H7 (cell line): ENCODE measurements around the gene TPPP2. TPM values are rescaled to one million over a fixed set of nuclear protein-coding genes. Genes with fewer than 3 reads are reported as not detected.

ENCODE experiments used
- total RNA-seq: library from RNA; depleted of rRNA; stranded (reverse); fragments of >200 nt; shearing (Covaris generic); gene quantifications from 2 replicates; pipeline ENCODE4 v1.2.3, GENCODE V29; 2014; rRNA removed

The TPPP2 gene
- total RNA-seq, 1 experiment from 2014 or later, result not detected

Other genes with a start within 250 kb of the TPPP2 start
- gene RNASE6, start 248.9 kb upstream of the TPPP2 start, total RNA-seq, result 0.66 and 0.92 TPM in 2 replicates
- gene RNASE1, start 227.4 kb upstream of the TPPP2 start, total RNA-seq, result 72.7 and 124 TPM in 2 replicates
- not detected in 2 replicates for gene RNASE3, start 138.8 kb upstream of the TPPP2 start, total RNA-seq
- not detected in 2 replicates for gene RNASE2, start 74.7 kb upstream of the TPPP2 start, total RNA-seq
- gene METTL17, start 40.2 kb upstream of the TPPP2 start, total RNA-seq, result 109 and 131 TPM in 2 replicates
- 0.17 TPM in 1 of 2 replicates, not detected in the other for gene SLC39A2, start 30.9 kb upstream of the TPPP2 start, total RNA-seq
- 21.5 and 33.5 TPM in 2 replicates for gene NDRG2, start 5.2 kb upstream of the TPPP2 start, total RNA-seq
- gene RNASE13, start 4.6 kb downstream of the TPPP2 start, total RNA-seq, result not detected in 2 replicates
- not detected in 2 replicates for gene RNASE7, start 12.1 kb downstream of the TPPP2 start, total RNA-seq
- not detected in 2 replicates for gene RNASE8, start 27.6 kb downstream of the TPPP2 start, total RNA-seq
- 63.9 and 82.1 TPM in 2 replicates for gene ARHGEF40, start 40.1 kb downstream of the TPPP2 start, total RNA-seq
- gene ZNF219, start 68.4 kb downstream of the TPPP2 start, total RNA-seq, result 71.2 and 90.3 TPM in 2 replicates
- 0.31 and 0.78 TPM in 2 replicates for gene TMEM253, start 70.8 kb downstream of the TPPP2 start, total RNA-seq
- not detected in 2 replicates for gene OR5AU1, start 125.8 kb downstream of the TPPP2 start, total RNA-seq
- gene HNRNPC, start 239.2 kb downstream of the TPPP2 start, total RNA-seq, result 1,394 and 2,138 TPM in 2 replicates
- gene RPGRIP1, start 249.9 kb downstream of the TPPP2 start, total RNA-seq, result 0.11 and 0.14 TPM in 2 replicates